K562 (cell line): ENCODE data around the gene DPH2. TPM values are rescaled to one million over a fixed set of nuclear protein-coding genes. Genes with fewer than 3 reads are reported as not detected.

Source experiments
- ARNT ChIP-seq, 2 experiments: fragments of 450-650 bp; IDR thresholded peaks; 2 replicates each; pipeline ENCODE4 v1.6.1; 2016; ENCODE audit warnings: mild to moderate bottlenecking in 1 of 2
- DDX20 ChIP-seq: fragments of 450-650 bp; IDR thresholded peaks from 2 replicates; pipeline ENCODE4 v1.6.1; 2016; ENCODE audit warnings: missing genetic modification characterization, low read depth, mild to moderate bottlenecking, missing compliant biosample characterization, moderate library complexity
- ESRRA ChIP-seq: fragments of 450-650 bp; IDR thresholded peaks from 2 replicates; pipeline ENCODE4 v1.6.1; 2014; ENCODE audit warnings: low read depth, mild to moderate bottlenecking, moderate library complexity, borderline replicate concordance
- KAT7 ChIP-seq: sonication (generic); formaldehyde crosslinking; IDR thresholded peaks from 2 replicates; pipeline ENCODE4 v1.8.0; 2022; ENCODE audit warnings: missing genetic modification reagents, mild to moderate bottlenecking, borderline replicate concordance
- NRF1 ChIP-seq, 2 experiments: fragments of 450-650 bp; IDR thresholded peaks in 1 of 2; conservative IDR thresholded peaks in 1 of 2; 2 replicates each; pipeline ENCODE4 v1.6.1; 2014; ENCODE audit warnings: mild to moderate bottlenecking in 2 of 2
- PHTF2 ChIP-seq: fragments of 250-450 bp; sonication (Bioruptor Pico); IDR thresholded peaks from 2 replicates; pipeline ENCODE4 v1.5.0; 2021; ENCODE audit warnings: mild to moderate bottlenecking
- REST ChIP-seq, 2 experiments: fragments of 450-650 bp; formaldehyde crosslinking in 1 of 2; IDR thresholded peaks; 2 replicates each; pipeline versions ENCODE4 v1.4.0 to v1.6.1; 2014 to 2020; ENCODE audit warnings: mild to moderate bottlenecking in 2 of 2, borderline replicate concordance in 1 of 2, low read depth in 1 of 2
- SRSF3 ChIP-seq: fragments of 200-400 bp; formaldehyde crosslinking; IDR thresholded peaks from 2 replicates; pipeline ENCODE4 v1.6.1; 2016; ENCODE audit warnings: mild to moderate bottlenecking, low read length, moderate library complexity; ENCODE audit not compliant: insufficient read depth
- TFAM ChIP-seq: fragments of 250-450 bp; sonication (Bioruptor Pico); conservative IDR thresholded peaks from 2 replicates; pipeline ENCODE4 v1.5.0; 2021; ENCODE audit warnings: mild to moderate bottlenecking, moderate library complexity
- ZNF24 ChIP-seq: fragments of 450-650 bp; IDR thresholded peaks from 2 replicates; pipeline ENCODE4 v1.6.1; 2016
- ZNF518B ChIP-seq: fragments of 250-450 bp; sonication (Bioruptor Pico); IDR thresholded peaks from 2 replicates; pipeline ENCODE4 v1.5.0; 2021; ENCODE audit warnings: mild to moderate bottlenecking, moderate library complexity
- ZNF57 ChIP-seq: fragments of 450-650 bp; formaldehyde crosslinking; IDR thresholded peaks from 2 replicates; pipeline ENCODE4 v1.4.0; 2020; ENCODE audit warnings: mild to moderate bottlenecking, moderate library complexity
- polyA plus RNA-seq, 8 experiments: library from polyadenylated mRNA; depleted of rRNA in 4 of 8; stranded (reverse) in 5 of 8; unstranded in 3 of 8; fragments of >200 nt; fragmentation: Nextera tagmentation in 2 of 8; fragmentation: Illumina TruSeq in 1 of 8; extraction: Ambion mirVana in 2 of 8; extraction: Trizol in 1 of 8; gene quantifications; 2 replicates each; pipeline versions ENCODE4 v1.2.1 to v1.2.3, GENCODE V29; 2011 to 2014; ENCODE audit warnings: inconsistent platforms in 1 of 8, missing spikeins in 1 of 8
- total RNA-seq, 7 experiments: library from RNA; depleted of rRNA in 6 of 7; stranded (reverse); fragments of >200 nt in 6 of 7; fragmentation: Illumina TruSeq in 2 of 7; extraction: Trizol in 2 of 7; gene quantifications; 2 replicates each; pipeline versions ENCODE4 v1.2.1 to v1.2.3, GENCODE V29; 2011 to 2021; ENCODE audit warnings: low replicate concordance in 1 of 7
- TF ChIP-seq, protein P1 (sequence below): fragments of 450-650 bp; IDR thresholded peaks from 2 replicates; pipeline ENCODE4 v1.7.1; 2018; ENCODE audit warnings: mild to moderate bottlenecking, low read depth; ENCODE audit not compliant: partially characterized antibody

DPH2 gene
- total and polyA plus RNA-seq, 9 of the 15 experiments (the other 6 are each of a cell fraction or from before 2014, with no cell fraction given), result 17.9 to 94.1 (median 68.1) TPM

DNA sequence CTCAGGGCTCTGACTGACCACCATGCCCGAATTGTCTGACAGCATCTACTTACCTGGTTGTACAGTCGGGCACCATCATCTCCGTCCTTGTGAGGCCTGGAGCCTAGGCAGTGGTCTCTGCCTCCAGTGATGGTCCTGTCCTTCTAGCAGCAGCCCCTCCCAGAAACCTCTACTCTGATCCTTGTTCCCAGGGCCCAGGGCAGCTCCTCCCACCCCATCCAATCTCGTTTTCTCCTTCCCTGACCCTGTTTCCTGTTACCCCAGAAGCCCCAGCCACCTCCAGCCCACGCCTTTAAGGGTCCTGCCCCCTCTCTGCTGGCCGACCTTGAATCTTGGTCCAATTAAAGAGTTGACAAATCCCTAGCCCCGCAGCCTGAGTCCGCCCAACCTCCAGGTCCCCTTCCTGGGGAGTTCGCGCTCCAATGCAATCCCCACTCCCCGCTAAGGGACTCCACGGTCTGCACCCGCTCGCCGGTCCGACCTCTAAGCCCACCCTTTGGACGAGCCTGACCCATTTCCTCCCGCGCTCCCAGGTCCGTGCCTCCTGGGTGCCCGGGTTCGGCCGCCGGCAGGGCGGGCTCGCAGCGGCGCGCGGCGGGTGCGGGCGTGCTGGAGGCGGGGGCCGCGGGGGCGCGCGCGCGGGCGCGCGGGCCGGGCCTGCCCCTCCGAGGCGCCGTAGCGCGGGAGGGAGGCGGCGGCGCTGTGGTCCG is 8.9 kb downstream of the DPH2 start, which contains the start of gene B4GALT2 (continued):
- TF ChIP-seq ZNF518B (CRISPR knock-in tag), result no peak
- TF ChIP-seq ZNF57 (CRISPR knock-in tag), result no peak
- TF ChIP-seq, protein P1, sequence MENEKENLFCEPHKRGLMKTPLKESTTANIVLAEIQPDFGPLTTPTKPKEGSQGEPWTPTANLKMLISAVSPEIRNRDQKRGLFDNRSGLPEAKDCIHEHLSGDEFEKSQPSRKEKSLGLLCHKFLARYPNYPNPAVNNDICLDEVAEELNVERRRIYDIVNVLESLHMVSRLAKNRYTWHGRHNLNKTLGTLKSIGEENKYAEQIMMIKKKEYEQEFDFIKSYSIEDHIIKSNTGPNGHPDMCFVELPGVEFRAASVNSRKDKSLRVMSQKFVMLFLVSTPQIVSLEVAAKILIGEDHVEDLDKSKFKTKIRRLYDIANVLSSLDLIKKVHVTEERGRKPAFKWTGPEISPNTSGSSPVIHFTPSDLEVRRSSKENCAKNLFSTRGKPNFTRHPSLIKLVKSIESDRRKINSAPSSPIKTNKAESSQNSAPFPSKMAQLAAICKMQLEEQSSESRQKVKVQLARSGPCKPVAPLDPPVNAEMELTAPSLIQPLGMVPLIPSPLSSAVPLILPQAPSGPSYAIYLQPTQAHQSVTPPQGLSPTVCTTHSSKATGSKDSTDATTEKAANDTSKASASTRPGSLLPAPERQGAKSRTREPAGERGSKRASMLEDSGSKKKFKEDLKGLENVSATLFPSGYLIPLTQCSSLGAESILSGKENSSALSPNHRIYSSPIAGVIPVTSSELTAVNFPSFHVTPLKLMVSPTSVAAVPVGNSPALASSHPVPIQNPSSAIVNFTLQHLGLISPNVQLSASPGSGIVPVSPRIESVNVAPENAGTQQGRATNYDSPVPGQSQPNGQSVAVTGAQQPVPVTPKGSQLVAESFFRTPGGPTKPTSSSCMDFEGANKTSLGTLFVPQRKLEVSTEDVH, result no peak
- no peak for TF ChIP-seq SRSF3
- no peak for TF ChIP-seq ARNT (IDR thresholded peaks at IDR 0.05)
- TF ChIP-seq DDX20 (tag), result no peak
- TF ChIP-seq NRF1 (conservative IDR thresholded peaks at IDR 0.05 in 1 of 2, IDR thresholded peaks at IDR 0.05 in 1 of 2), result 0 out of 4 replicates have a peak, but pooled peaks of 1 of the 2 experiments have one; percentile 16
- TF ChIP-seq PHTF2 (CRISPR knock-in tag), result no peak
- no peak for TF ChIP-seq ZNF24
- no peak for TF ChIP-seq ESRRA
- no peak for TF ChIP-seq REST (IDR thresholded peaks at IDR 0.05; ENCODE audit: borderline replicate concordance)
- no peak for TF ChIP-seq REST (CRISPR knock-in tag; IDR thresholded peaks at IDR 0.05; ENCODE audit: low read depth)
- no peak for TF ChIP-seq TFAM (CRISPR knock-in tag)
- TF ChIP-seq KAT7 (CRISPR knock-in tag), result no peak
